ENCODE measurements around the gene CCDC91. TPM values are rescaled to one million over a fixed set of nuclear protein-coding genes. Genes with fewer than 3 reads are reported as not detected.
"Not testable (repeated sequence)": the region's sequence is repeated elsewhere in the genome, so short reads cannot be mapped to it uniquely, and the experiment has no call there.

Gene CCDC91
- total RNA-seq, 1 donor from 2014 or later = 46.3 TPM

DNA sequence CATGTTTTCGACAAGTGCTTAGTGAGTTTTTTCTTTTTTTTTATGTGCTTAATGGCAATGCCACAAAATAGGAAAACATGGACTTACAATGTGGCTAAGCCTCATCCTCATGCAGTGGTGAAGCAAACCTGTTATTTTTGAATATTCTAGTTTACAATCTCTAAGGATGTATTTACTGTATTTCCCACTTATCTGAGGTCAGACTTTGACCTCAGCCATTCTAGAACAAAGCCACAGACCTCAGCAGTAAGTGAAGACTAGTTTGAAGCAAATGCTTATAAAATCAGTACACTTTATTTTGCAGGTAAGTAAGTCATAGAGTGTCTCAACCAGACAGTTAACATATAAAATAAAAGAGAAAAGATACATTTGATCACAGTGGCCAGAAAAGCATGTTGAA is 130.1 kb downstream of the CCDC91 start:
- H3K9me3 Mint-ChIP-seq = peaks cover 14% of the 10 kb centered on the region
- no peaks in the 10 kb centered on the region for H3K4me1 Mint-ChIP-seq
- H3K36me3 Mint-ChIP-seq (ENCODE audit: low read depth) = peaks cover 47% of the 10 kb centered on the region
- DNase-seq = no peak
- H3K27me3 Mint-ChIP-seq = no peaks in the 10 kb centered on the region
- CTCF ChIA-PET = no interaction called here
- intact Hi-C loops (cut with micrococcal nuclease) = loop anchor here (5.0 kb wide), 1 partner anchor 128 kb away; the partner anchor contains the start of gene CCDC91
- H3K27ac Mint-ChIP-seq = no peak overlapping the region
- H3K4me3 Mint-ChIP-seq = no peak overlapping the region
- POLR2A ChIA-PET = no interaction called here
- TF ChIP-seq, protein P1, sequence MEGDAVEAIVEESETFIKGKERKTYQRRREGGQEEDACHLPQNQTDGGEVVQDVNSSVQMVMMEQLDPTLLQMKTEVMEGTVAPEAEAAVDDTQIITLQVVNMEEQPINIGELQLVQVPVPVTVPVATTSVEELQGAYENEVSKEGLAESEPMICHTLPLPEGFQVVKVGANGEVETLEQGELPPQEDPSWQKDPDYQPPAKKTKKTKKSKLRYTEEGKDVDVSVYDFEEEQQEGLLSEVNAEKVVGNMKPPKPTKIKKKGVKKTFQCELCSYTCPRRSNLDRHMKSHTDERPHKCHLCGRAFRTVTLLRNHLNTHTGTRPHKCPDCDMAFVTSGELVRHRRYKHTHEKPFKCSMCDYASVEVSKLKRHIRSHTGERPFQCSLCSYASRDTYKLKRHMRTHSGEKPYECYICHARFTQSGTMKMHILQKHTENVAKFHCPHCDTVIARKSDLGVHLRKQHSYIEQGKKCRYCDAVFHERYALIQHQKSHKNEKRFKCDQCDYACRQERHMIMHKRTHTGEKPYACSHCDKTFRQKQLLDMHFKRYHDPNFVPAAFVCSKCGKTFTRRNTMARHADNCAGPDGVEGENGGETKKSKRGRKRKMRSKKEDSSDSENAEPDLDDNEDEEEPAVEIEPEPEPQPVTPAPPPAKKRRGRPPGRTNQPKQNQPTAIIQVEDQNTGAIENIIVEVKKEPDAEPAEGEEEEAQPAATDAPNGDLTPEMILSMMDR (IDR thresholded peaks at IDR 0.05) = no peak
- ATAC-seq (ENCODE audit: low read depth) = no peak

GRCh38 chr12:28327722-28328121 is 137.5 kb downstream of the CCDC91 start:
- peaks cover 42% of the 10 kb centered on the region for H3K36me3 Mint-ChIP-seq (ENCODE audit: low read depth)
- ATAC-seq (ENCODE audit: low read depth) (no peak), DNase-seq (no peak)
- no peaks in the 10 kb centered on the region for H3K27me3 Mint-ChIP-seq
- ChIA-PET POLR2A (no interaction called here), CTCF (no interaction called here)
- peaks cover 6% of the 10 kb centered on the region for H3K9me3 Mint-ChIP-seq
- intact Hi-C loops (cut with micrococcal nuclease) = no loop called here
- H3K4me3 Mint-ChIP-seq = no peak overlapping the region
- no peaks in the 10 kb centered on the region for H3K4me1 Mint-ChIP-seq
- no peak overlapping the region for H3K27ac Mint-ChIP-seq
- TF ChIP-seq, protein P1 (IDR thresholded peaks at IDR 0.05) = no peak

DNA sequence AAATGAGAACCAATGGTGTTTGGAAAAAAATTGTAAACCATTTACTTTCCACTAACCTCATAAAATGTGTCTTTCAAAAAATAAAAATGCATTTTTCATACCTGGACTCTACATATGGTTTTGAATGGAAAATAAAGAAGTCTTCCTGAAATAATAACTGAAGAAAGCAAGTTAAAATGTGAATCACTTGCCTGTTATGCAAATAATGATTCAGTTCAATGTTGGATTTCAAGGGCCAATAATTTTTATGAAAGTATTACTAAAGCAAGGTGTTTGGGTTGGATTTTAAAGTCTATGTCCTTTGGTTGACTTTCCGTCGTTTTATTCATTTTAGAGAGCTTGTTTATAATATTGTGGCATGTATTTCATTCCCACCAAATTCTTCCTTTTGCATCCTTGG is 138.7 kb downstream of the CCDC91 start:
- DNase-seq = no peak
- Mint-ChIP-seq H3K36me3 (ENCODE audit: low read depth) (peaks cover 39% of the 10 kb centered on the region), H3K4me3 (no peak overlapping the region), H3K27me3 (no peaks in the 10 kb centered on the region), H3K4me1 (no peaks in the 10 kb centered on the region), H3K9me3 (peaks cover 6% of the 10 kb centered on the region), H3K27ac (no peak overlapping the region)
- ChIA-PET POLR2A (no interaction called here), CTCF (no interaction called here)
- TF ChIP-seq, protein P1 (IDR thresholded peaks at IDR 0.05) = no peak
- intact Hi-C loops (cut with micrococcal nuclease) = no loop called here
- no peak for ATAC-seq (ENCODE audit: low read depth)

- CTCF ChIA-PET; DNase-seq; H3K27ac Mint-ChIP-seq; H3K27me3 Mint-ChIP-seq; H3K9me3 Mint-ChIP-seq; H3K4me1 Mint-ChIP-seq; H3K4me3 Mint-ChIP-seq; POLR2A ChIA-PET; ATAC-seq (ENCODE audit: low read depth); intact Hi-C loops (cut with micrococcal nuclease): not testable (repeated sequence)
- H3K36me3 Mint-ChIP-seq (ENCODE audit: low read depth) = peaks cover 37% of the 10 kb centered on the region
These were observed 139.5 kb downstream of the CCDC91 start for GRCh38 chr12:28329727-28330126.

DNA sequence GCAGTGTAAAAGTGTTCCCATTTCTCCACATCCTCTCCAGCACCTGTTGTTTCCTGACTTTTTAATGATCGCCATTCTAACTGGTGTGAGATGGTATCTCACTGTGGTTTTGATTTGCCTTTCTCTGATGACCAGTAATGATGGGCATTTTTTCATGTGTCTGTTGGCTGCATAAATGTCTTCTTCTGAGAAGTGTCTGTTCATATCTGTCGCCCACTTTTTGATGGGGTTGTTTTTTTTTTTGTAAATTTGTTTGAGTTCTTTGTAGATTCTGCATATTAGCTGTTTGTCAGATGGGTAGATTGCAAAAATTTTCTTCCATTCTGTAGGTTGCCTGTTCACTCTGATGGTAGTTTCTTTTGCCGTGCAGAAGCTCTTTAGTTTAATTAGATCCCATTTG is 140.0 kb downstream of the CCDC91 start:
- H3K27ac Mint-ChIP-seq; H3K27me3 Mint-ChIP-seq; DNase-seq; H3K4me3 Mint-ChIP-seq; POLR2A ChIA-PET; H3K4me1 Mint-ChIP-seq; CTCF ChIA-PET; intact Hi-C loops (cut with micrococcal nuclease); H3K9me3 Mint-ChIP-seq; ATAC-seq (ENCODE audit: low read depth): not testable (repeated sequence)
- peaks cover 37% of the 10 kb centered on the region for H3K36me3 Mint-ChIP-seq (ENCODE audit: low read depth)

DNA sequence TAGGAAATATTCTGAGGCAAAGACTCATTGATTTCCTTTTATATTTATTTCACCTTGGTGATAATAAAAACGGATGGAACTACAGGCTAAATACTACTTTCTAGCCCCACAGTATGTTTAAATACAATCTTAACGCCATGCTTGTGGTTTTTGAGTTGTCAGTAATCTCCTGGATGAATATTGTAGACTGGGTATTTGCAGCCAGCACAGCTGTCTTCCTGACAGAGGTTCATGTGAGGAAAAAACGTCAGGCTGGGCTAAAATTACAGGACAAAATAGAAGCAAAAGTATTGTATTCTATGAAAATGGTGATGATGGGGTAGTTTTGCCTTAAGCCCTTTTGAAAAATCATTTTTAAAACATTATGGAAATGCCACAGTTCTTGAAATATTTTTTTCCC is 140.9 kb downstream of the CCDC91 start:
- Mint-ChIP-seq H3K4me1 (no peaks in the 10 kb centered on the region), H3K4me3 (no peak overlapping the region), H3K27me3 (no peaks in the 10 kb centered on the region), H3K27ac (no peak overlapping the region), H3K36me3 (ENCODE audit: low read depth) (peaks cover 35% of the 10 kb centered on the region), H3K9me3 (peaks cover 6% of the 10 kb centered on the region)
- ATAC-seq (ENCODE audit: low read depth) = no peak
- POLR2A ChIA-PET = no interaction called here
- DNase-seq = no peak
- intact Hi-C loops (cut with micrococcal nuclease) = no loop called here
- TF ChIP-seq, protein P1 (IDR thresholded peaks at IDR 0.05) = no peak
- CTCF ChIA-PET = no interaction called here

Measured in activated B cell treated with CpG ODN at 0.5 μM for 24 hours (primary cell).